BE2C (cell line): ENCODE data around the gene SGCB.

Experiments used
- DNase-seq: peaks from one replicate; pipeline ENCODE4 v3.0.0-alpha.2; 2020
- H3K27me3 ChIP-seq: fragments of 250-450 bp; sonication (Bioruptor Pico); 2 replicates; pipeline ENCODE4 v1.5.1; 2020; ENCODE audit warnings: mild to moderate bottlenecking
- H3K36me3 ChIP-seq: fragments of 250-450 bp; sonication (Bioruptor Pico); 2 replicates; pipeline ENCODE4 v1.5.1; 2020; ENCODE audit warnings: mild to moderate bottlenecking
- H3K4me1 ChIP-seq: fragments of 250-450 bp; sonication (Bioruptor Pico); 2 replicates; pipeline ENCODE4 v1.5.1; 2020
- H3K4me3 ChIP-seq: 2 replicates; pipeline ENCODE4 v1.5.1; 2011; ENCODE audit warnings: low read depth, low read length
- H3K9me3 ChIP-seq: fragments of 250-450 bp; sonication (Bioruptor Pico); 2 replicates; pipeline ENCODE4 v1.5.1; 2020
- CTCF ChIP-seq: IDR thresholded peaks from 2 replicates; pipeline ENCODE4 v1.5.1; 2012; ENCODE audit warnings: mild to moderate bottlenecking, low read depth, low read length

SGCB gene

GRCh38 chr4:52051615-52052474 lies 13.7 kb upstream of the SGCB start:
- Histone ChIP-seq H3K4me1 (no peaks in the 10 kb centered on the region), H3K27me3 (peaks cover 7% of the 10 kb centered on the region), H3K36me3 (no peaks in the 10 kb centered on the region), H3K4me3 (no peak overlapping the region), H3K9me3 (no peaks in the 10 kb centered on the region)
- DNase-seq = no peak
- no peak for TF ChIP-seq CTCF

GRCh38 chr4:52051213-52051614 lies 13.1 kb upstream of the SGCB start, which contains the start of gene SPATA18:
Gene SPATA18 (plus strand): TSS chr4:52051304. CDS start chr4:52051705, 401 bp downstream.
- Histone ChIP-seq H3K9me3 (no peaks in the 10 kb centered on the region), H3K27me3 (peaks cover 7% of the 10 kb centered on the region), H3K4me1 (no peaks in the 10 kb centered on the region), H3K36me3 (no peaks in the 10 kb centered on the region), H3K4me3 (no peak within 1 kb of the TSS)
- DNase-seq = no peak
- no peak for TF ChIP-seq CTCF

GRCh38 chr4:52049266-52049665 lies 11.2 kb upstream of the SGCB start:
- Histone ChIP-seq H3K4me1 (no peaks in the 10 kb centered on the region), H3K9me3 (no peaks in the 10 kb centered on the region), H3K4me3 (no peak overlapping the region), H3K27me3 (peaks cover 7% of the 10 kb centered on the region), H3K36me3 (no peaks in the 10 kb centered on the region)
- TF ChIP-seq CTCF = no peak
- DNase-seq = no peak

- TF ChIP-seq CTCF = no peak
- DNase-seq = no peak
- H3K9me3 ChIP-seq = no peaks in the 10 kb centered on the region
- H3K4me1 ChIP-seq = no peaks in the 10 kb centered on the region
- no peak overlapping the region for H3K4me3 ChIP-seq
- H3K36me3 ChIP-seq = no peaks in the 10 kb centered on the region
- H3K27me3 ChIP-seq = no peaks in the 10 kb centered on the region; the same call in 1 of the 2 replicates
Observed at GRCh38 chr4:52045028-52045427, 6.9 kb upstream of the SGCB start.

GRCh38 chr4:52037689-52038102 lies 403 bp downstream of the SGCB start:
- no peaks in the 10 kb centered on the region; the same call in 1 of the 2 replicates for H3K4me1 ChIP-seq
- peaks cover 5% of the 10 kb centered on the region; the same call in 1 of the 2 replicates for H3K36me3 ChIP-seq
- DNase-seq = no peak
- H3K9me3 ChIP-seq = no peaks in the 10 kb centered on the region
- no peaks in the 10 kb centered on the region for H3K27me3 ChIP-seq
- no peak for TF ChIP-seq CTCF
- peak overlapping the region; percentile 86 for H3K4me3 ChIP-seq
